GM12865 (cell line): ENCODE data around the gene TIAM1.

Experiments used
- DNase-seq: peaks from one replicate; pipeline ENCODE4 v3.0.0; 2010; ENCODE audit warnings: low read depth
- H3K4me3 ChIP-seq: 2 replicates; pipeline ENCODE4 v1.5.1; 2011; ENCODE audit warnings: mild to moderate bottlenecking, low read depth, low read length, control low read depth
- TF ChIP-seq, protein P1 (sequence below): IDR thresholded peaks from 2 replicates; pipeline ENCODE4 v1.5.1; 2011; ENCODE audit warnings: low read length, control low read depth, low read depth, inconsistent platforms; ENCODE audit not compliant: insufficient read depth; ENCODE audit errors: missing control alignments

The TIAM1 gene

DNA sequence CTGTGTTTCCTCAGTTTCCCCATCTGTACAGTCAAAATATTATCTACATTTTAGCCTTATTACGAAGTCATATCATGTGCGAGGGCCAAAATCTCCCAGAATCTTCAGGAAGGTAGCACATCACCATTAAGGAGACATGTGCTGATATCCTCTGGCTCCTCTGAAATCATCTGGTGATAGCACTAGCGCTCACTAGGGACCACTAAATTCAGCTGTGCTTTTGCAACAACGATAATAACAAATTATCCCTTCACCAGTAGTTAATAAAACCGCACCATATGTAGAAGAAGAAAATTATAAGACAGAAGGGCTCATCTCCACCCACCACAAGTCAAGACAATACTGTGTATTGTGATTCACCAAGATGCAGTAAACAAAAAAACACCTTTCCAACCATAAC, 53.3 kb downstream of the TIAM1 start:
- no peak for DNase-seq
- no peak overlapping the region for H3K4me3 ChIP-seq
- TF ChIP-seq, protein P1, sequence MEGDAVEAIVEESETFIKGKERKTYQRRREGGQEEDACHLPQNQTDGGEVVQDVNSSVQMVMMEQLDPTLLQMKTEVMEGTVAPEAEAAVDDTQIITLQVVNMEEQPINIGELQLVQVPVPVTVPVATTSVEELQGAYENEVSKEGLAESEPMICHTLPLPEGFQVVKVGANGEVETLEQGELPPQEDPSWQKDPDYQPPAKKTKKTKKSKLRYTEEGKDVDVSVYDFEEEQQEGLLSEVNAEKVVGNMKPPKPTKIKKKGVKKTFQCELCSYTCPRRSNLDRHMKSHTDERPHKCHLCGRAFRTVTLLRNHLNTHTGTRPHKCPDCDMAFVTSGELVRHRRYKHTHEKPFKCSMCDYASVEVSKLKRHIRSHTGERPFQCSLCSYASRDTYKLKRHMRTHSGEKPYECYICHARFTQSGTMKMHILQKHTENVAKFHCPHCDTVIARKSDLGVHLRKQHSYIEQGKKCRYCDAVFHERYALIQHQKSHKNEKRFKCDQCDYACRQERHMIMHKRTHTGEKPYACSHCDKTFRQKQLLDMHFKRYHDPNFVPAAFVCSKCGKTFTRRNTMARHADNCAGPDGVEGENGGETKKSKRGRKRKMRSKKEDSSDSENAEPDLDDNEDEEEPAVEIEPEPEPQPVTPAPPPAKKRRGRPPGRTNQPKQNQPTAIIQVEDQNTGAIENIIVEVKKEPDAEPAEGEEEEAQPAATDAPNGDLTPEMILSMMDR, result no peak

DNA sequence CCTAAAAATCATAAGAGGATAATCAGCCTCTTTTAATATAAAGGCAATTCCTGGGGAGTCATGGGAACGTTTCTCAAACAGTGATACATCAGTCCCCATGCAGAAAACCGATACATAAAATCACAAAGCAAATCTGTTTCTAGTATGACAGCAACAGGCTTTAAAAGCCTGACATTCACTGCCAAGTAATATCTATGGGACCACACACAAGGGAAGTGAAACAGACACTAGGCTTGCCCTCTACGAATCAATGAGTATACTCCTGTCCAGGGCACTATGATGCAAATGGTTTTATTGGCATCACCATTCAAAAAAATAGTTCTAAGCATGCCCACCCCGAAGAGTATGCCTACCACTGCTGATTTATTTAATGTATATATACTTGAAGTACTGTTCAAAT, 54.4 kb downstream of the TIAM1 start:
- TF ChIP-seq, protein P1, result no peak
- no peak overlapping the region for H3K4me3 ChIP-seq
- peak; percentile 17 for DNase-seq

DNA sequence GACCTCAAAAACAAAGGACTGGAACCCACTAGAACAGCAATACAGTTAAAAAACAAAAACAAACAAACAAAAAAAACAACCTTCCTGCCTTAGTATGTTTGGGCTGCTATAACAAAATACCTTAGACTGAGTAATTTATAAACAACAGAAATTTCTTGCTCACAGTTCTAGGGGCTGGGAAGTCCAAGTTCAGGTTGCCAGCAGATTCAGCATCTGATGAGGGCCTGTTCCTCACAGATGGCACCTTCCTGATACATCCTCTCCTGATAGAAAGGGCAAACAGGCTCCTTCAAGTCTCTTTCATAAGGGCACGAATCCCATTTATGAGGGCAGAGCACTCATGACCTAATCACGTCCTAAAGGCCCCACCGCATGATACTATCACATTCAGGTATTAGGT, 55.9 kb downstream of the TIAM1 start:
- H3K4me3 ChIP-seq, result no peak overlapping the region
- TF ChIP-seq, protein P1, result no peak
- no peak for DNase-seq

DNA sequence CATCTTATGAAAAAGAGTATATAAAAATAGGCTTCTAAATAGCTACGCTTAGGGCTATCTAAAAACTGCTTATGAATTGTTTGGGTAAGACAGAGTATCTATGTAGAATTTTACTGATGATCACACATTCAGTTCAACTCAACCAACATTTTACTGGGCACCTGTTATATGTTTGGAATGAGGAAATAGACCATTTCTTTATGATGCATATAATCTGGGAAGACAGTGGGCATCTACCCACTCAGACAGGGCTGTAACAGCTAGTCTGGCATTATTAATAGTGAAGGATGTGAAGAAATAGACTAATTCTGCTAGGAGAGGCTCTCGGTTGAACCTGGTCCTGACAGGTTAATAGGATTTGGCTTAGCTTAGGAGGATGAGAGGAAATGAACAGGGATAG, 56.9 kb downstream of the TIAM1 start:
- no peak for DNase-seq
- H3K4me3 ChIP-seq, result no peak overlapping the region
- TF ChIP-seq, protein P1, result no peak

DNA sequence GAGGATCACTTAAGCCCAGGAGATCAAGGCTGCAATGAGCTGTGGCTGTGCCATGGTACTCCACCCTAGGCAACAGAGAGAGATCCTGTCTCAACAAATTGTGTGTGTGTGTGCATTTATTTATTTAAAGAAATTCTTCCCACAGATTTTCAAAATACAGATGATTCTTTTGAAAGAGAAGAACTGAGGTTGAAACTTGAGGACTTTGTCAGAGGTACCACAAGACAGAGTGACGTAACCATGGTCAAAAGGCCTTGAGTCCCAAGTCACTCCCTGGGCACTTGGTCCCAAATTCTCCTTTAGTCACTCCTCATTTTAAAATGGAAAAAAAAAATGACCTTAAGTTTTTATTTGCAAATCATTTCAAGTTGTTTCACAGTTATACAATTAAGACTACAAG, 57.4 kb downstream of the TIAM1 start:
- no peak overlapping the region for H3K4me3 ChIP-seq
- TF ChIP-seq, protein P1, result no peak
- DNase-seq, result no peak

DNA sequence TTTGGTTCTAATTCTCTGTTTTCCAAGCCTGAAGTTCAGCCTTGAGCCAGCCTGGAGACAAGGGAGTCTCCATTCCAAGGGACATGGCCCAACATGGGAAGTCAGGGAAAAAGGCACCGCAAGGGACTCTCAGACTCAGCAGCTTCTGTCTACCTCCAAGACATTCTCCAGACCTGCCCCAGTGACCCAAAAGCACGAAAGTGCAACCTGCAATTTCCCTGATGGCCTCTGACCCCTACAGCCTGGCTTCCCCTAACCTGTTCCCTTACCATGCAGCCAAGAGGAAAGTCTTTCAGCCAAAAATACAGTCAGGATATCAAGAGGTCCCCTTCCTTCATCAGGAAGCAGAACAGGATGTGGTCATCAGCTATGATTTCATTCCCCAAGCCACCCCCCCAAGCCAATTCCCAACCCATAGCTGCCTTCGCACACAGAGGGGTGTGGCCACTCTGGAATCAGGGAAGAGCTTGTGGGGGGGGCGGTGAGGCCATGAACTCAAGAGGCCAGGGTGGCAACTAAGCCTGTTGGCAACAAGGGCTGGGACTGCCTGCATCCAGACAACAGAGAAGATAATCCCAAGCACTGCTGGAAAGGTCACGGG, 59.2 kb downstream of the TIAM1 start:
- TF ChIP-seq, protein P1, result no peak
- DNase-seq, result no peak
- no peak overlapping the region for H3K4me3 ChIP-seq

DNA sequence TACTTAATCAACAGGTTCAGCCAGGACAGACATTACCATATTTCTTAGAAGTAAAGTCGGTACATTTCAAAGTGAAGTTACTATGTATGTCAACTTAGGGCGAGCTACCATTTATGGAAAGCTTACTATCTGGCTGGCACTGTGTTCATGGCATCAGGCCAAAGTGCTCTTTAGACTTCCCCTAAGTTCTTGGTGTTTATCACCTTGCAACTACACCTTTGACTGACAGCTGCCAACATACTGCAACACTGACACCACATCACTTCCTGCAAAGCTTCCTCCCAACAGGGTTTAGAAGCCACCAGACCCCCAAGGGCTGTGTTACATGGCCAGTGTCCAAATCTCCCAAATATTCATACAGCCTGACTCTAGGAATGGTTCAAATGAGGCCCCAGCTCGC, 61.0 kb downstream of the TIAM1 start:
- TF ChIP-seq, protein P1, result no peak
- H3K4me3 ChIP-seq, result no peak overlapping the region
- DNase-seq, result no peak
